ENCODE data around the gene NRL. TPM values are rescaled to one million over a fixed set of nuclear protein-coding genes. Genes with fewer than 3 reads are reported as not detected.

NRL gene
- total RNA-seq, 1 experiment from 2014 or later: 0.66 TPM

DNA sequence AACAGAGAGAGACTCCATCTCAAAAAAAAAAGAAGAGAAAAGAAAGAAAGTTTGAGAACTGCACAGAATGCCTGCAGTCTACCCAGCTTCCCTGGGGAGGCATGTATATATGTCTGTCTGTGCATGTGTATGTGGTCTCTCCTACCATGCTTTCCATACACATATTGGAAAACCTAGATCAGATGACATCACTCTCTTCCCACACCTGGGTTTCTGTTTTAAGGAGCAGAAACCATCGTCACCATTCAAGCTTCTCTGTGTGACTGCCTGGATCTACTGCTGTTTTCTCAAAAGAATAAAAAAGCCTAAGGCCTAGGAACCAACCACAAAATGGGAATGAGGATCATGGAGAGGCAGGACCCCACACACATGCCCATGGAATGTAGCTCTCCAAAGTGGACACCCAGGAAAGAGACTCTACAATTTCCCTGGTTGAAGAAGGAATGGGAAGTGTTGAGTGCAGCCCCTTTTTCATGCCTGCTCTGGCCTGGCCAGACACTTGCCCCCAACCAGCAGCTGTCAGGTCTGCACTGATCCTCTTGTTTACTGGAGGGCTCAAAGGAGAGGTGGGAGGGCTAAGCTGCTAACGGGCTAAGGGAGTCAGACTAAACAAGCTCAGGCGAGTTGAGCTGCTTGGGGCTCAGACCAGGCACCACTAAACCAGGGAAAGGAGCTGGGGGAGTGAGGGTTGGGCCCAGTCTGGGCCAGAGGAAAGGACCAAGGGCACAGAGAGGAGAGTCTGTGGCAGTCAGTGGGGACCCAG, 28.4 kb downstream of the NRL start:
- no peaks in the 10 kb centered on the region for H3K79me2 ChIP-seq (ENCODE audit: insufficient read depth, low read length)
- TF ChIP-seq JUND (IDR thresholded peaks at IDR 0.05) (no peak), POLR2A (IDR thresholded peaks at IDR 0.05; ENCODE audit: borderline replicate concordance, extremely low read depth, insufficient read depth, insufficient read length) (no peak), TCF7L2 (IDR thresholded peaks at IDR 0.05; ENCODE audit: borderline replicate concordance, extremely low read depth, insufficient read depth, insufficient read length) (no peak), REST (IDR thresholded peaks at IDR 0.05; ENCODE audit: low read depth) (no peak), SRF (IDR thresholded peaks at IDR 0.05; ENCODE audit: low read depth) (no peak), SP1 (IDR thresholded peaks at IDR 0.05; ENCODE audit: low read depth) (no peak), EZH2phosphoT487 (IDR thresholded peaks at IDR 0.05; ENCODE audit: borderline replicate concordance) (no peak), SIN3A (IDR thresholded peaks at IDR 0.05; ENCODE audit: low read depth) (no peak), ELF1 (IDR thresholded peaks at IDR 0.05; ENCODE audit: borderline replicate concordance, low read depth) (no peak), POLR2AphosphoS5 (IDR thresholded peaks at IDR 0.05; ENCODE audit: low read depth, low read length) (no peak), ZNF274 (IDR thresholded peaks at IDR 0.05; ENCODE audit: low read depth, low read length) (no peak), EZH2 (IDR thresholded peaks at IDR 0.05) (no peak), CTCF (IDR thresholded peaks at IDR 0.05 in 2 of 3, conservative IDR thresholded peaks at IDR 0.05 in 1 of 3; ENCODE audit: borderline replicate concordance in 1 of 3, insufficient read depth in 1 of 3, low read depth in 2 of 3, low read length in 2 of 3) (no peak), ZFX (IDR thresholded peaks at IDR 0.05) (no peak), CBX3 (IDR thresholded peaks at IDR 0.05; ENCODE audit: low read depth) (no peak)
- TF ChIP-seq, protein P1, sequence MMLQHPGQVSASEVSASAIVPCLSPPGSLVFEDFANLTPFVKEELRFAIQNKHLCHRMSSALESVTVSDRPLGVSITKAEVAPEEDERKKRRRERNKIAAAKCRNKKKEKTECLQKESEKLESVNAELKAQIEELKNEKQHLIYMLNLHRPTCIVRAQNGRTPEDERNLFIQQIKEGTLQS (IDR thresholded peaks at IDR 0.05): no peak
- H4K20me1 ChIP-seq (ENCODE audit: insufficient read depth): no peaks in the 10 kb centered on the region
- H3K4me1 ChIP-seq (ENCODE audit: control insufficient read depth in 1 of 2, insufficient read depth in 2 of 2, low read length in 2 of 2): peaks cover 7 to 9% of the 10 kb centered on the region in 2 experiments
- no peaks in the 10 kb centered on the region for H3K9me2 ChIP-seq (ENCODE audit: insufficient read depth)
- POLR2A ChIA-PET: interaction anchor here (1.7 kb wide), 1 partner anchor 7 kb away, joined by 9 read pairs; the partner anchor contains the start of gene PCK2
- RAD21 ChIA-PET (ENCODE audit: low non-redundant PET in 1 of 2, low total read pairs in 2 of 2, uncharacterized antibody in 2 of 2, unreplicated experiment in 2 of 2): no interaction called here
- H3K4me3 ChIP-seq (replicated peaks in 1 of 2; ENCODE audit: low read depth in 1 of 2, low read length in 2 of 2): no peak overlapping the region
- H3K27me3 ChIP-seq (ENCODE audit: insufficient read depth, low read length): no peaks in the 10 kb centered on the region
- H3K9ac ChIP-seq (ENCODE audit: low read length): no peak overlapping the region
- no peak overlapping the region for H3K4me2 ChIP-seq (ENCODE audit: low read length)
- ATAC-seq (no peak), DNase-seq (ENCODE audit: low read depth, low spot score) (no peak)
- BruUV-seq (replicated peaks): no TSS peak
- H3K9me3 ChIP-seq (ENCODE audit: control insufficient read depth in 1 of 2, insufficient read depth in 1 of 2, low read depth in 1 of 2, low read length in 2 of 2): no peaks in the 10 kb centered on the region
- intact Hi-C loops (cut with micrococcal nuclease): no loop called here
- CTCF ChIA-PET: interaction anchor here (1.2 kb wide), 1 partner anchor 28 kb away, joined by 3 read pairs; no protein-coding TSS in a partner anchor
- no peak overlapping the region for H3K27ac ChIP-seq (ENCODE audit: low read depth, low read length)
- no peak overlapping the region for H2AFZ ChIP-seq (ENCODE audit: low read depth, low read length, poor library complexity, severe bottlenecking)
- H3K36me3 ChIP-seq (ENCODE audit: control insufficient read depth in 1 of 2, insufficient read depth in 2 of 2, low read length in 2 of 2): no peaks in the 10 kb centered on the region

All from HCT116 (cell line).